H9 (cell line): ENCODE data around the gene NKIRAS2. TPM values are rescaled to one million over a fixed set of nuclear protein-coding genes. Genes with fewer than 3 reads are reported as not detected.

Source experiments
- DNase-seq: peaks from one replicate; pipeline ENCODE4 v3.0.0-alpha.2; 2017
- H2AFZ ChIP-seq: one replicate; pipeline ENCODE4 v1.6.1; 2013; ENCODE audit warnings: mild to moderate bottlenecking, low read length, control low read depth, moderate library complexity
- H2AK5ac ChIP-seq: 2 replicates; pipeline ENCODE4 v1.6.1; 2013; ENCODE audit warnings: low read length, control low read depth, mixed read lengths; ENCODE audit not compliant: insufficient read length
- H2BK120ac ChIP-seq: one replicate; pipeline ENCODE4 v1.6.1; 2013; ENCODE audit warnings: low read depth, mild to moderate bottlenecking, low read length, control low read depth, inconsistent platforms; ENCODE audit not compliant: poor library complexity, severe bottlenecking
- H2BK12ac ChIP-seq: 2 replicates; pipeline ENCODE4 v1.6.1; 2013; ENCODE audit warnings: low read length, control low read depth, mixed read lengths, low read depth; ENCODE audit not compliant: insufficient read length
- H2BK15ac ChIP-seq: 2 replicates; pipeline ENCODE4 v1.6.1; 2013; ENCODE audit warnings: low read depth, low read length, control low read depth
- H2BK20ac ChIP-seq: one replicate; pipeline ENCODE4 v1.6.1; 2013; ENCODE audit warnings: low read depth, mild to moderate bottlenecking, low read length, control low read depth, inconsistent platforms; ENCODE audit not compliant: poor library complexity, severe bottlenecking
- H2BK5ac ChIP-seq: 2 replicates; pipeline ENCODE4 v1.6.1; 2013; ENCODE audit warnings: low read length, control low read depth, mixed read lengths; ENCODE audit not compliant: insufficient read length
- H3K14ac ChIP-seq: 2 replicates; pipeline ENCODE4 v1.6.1; 2013; ENCODE audit warnings: low read length, control low read depth; ENCODE audit not compliant: insufficient read depth
- H3K18ac ChIP-seq: 2 replicates; pipeline ENCODE4 v1.6.1; 2013; ENCODE audit warnings: low read depth, mild to moderate bottlenecking, mixed read lengths, low read length, control low read depth; ENCODE audit not compliant: insufficient read length
- H3K23ac ChIP-seq: 2 replicates; pipeline ENCODE4 v1.6.1; 2013; ENCODE audit warnings: low read length, control low read depth, mixed read lengths, low read depth; ENCODE audit not compliant: insufficient read length
- H3K23me2 ChIP-seq: 2 replicates; pipeline ENCODE4 v1.6.1; 2013; ENCODE audit warnings: low read depth, mild to moderate bottlenecking, mixed read lengths, low read length, control low read depth; ENCODE audit not compliant: insufficient read length, poor library complexity, severe bottlenecking
- H3K27ac ChIP-seq: 2 replicates; pipeline ENCODE4 v1.5.1; 2013; ENCODE audit warnings: low read length, control low read depth, mixed read lengths, low read depth; ENCODE audit not compliant: insufficient read length
- H3K27me3 ChIP-seq: 2 replicates; pipeline ENCODE4 v1.6.1; 2013; ENCODE audit warnings: low read length, control low read depth, inconsistent platforms; ENCODE audit not compliant: insufficient read depth
- H3K4ac ChIP-seq: 2 replicates; pipeline ENCODE4 v1.6.1; 2013; ENCODE audit warnings: low read depth, mild to moderate bottlenecking, control low read depth, inconsistent platforms, low read length, moderate library complexity
- H3K4me1 ChIP-seq: 2 replicates; pipeline ENCODE4 v1.6.1; 2013; ENCODE audit warnings: low read length, control low read depth, inconsistent platforms; ENCODE audit not compliant: insufficient read depth
- H3K4me2 ChIP-seq: 2 replicates; pipeline ENCODE4 v1.6.1; 2013; ENCODE audit warnings: low read length, control low read depth, mixed read lengths; ENCODE audit not compliant: insufficient read length, insufficient read depth
- H3K56ac ChIP-seq: 2 replicates; pipeline ENCODE4 v1.6.1; 2013; ENCODE audit warnings: low read depth, mild to moderate bottlenecking, mixed read lengths, low read length, control low read depth; ENCODE audit not compliant: insufficient read length
- H3K79me1 ChIP-seq: 2 replicates; pipeline ENCODE4 v1.6.1; 2013; ENCODE audit warnings: low read depth, mild to moderate bottlenecking, moderate library complexity, low read length, control low read depth, inconsistent platforms; ENCODE audit not compliant: insufficient read depth, poor library complexity, severe bottlenecking
- H3K79me2 ChIP-seq: 2 replicates; pipeline ENCODE4 v1.6.1; 2013; ENCODE audit warnings: low read length, control low read depth, inconsistent platforms; ENCODE audit not compliant: insufficient read depth
- H3K9ac ChIP-seq: 2 replicates; pipeline ENCODE4 v1.6.1; 2013; ENCODE audit warnings: low read length, control low read depth, mixed read lengths; ENCODE audit not compliant: insufficient read length; ENCODE audit errors: extremely low read depth
- H3K9me3 ChIP-seq: one replicate; pipeline ENCODE4 v1.6.1; 2013; ENCODE audit warnings: low read depth, low read length, inconsistent platforms; ENCODE audit not compliant: control insufficient read depth
- H3T11ph ChIP-seq: one replicate; pipeline ENCODE4 v1.6.1; 2013; ENCODE audit warnings: mild to moderate bottlenecking, low read length, control low read depth, inconsistent platforms
- H4K20me1 ChIP-seq: one replicate; pipeline ENCODE4 v1.6.1; 2013; ENCODE audit not compliant: control insufficient read depth, insufficient read length, insufficient read depth
- H4K5ac ChIP-seq: 2 replicates; pipeline ENCODE4 v1.6.1; 2013; ENCODE audit warnings: low read depth, mild to moderate bottlenecking, mixed read lengths, low read length, control low read depth; ENCODE audit not compliant: insufficient read length
- H4K8ac ChIP-seq: replicated peaks from 2 replicates; pipeline ENCODE4 v1.6.1; 2013; ENCODE audit warnings: low read length, control low read depth, mixed read lengths, low read depth; ENCODE audit not compliant: insufficient read length
- H4K91ac ChIP-seq: 2 replicates; pipeline ENCODE4 v1.6.1; 2013; ENCODE audit warnings: low read depth, mild to moderate bottlenecking, moderate library complexity, mixed read lengths, low read length, control low read depth; ENCODE audit not compliant: insufficient read length
- H3K27ac Mint-ChIP-seq, 3 experiments: 2 replicates in 2 of 3; 3 replicates in 1 of 3; pipeline ENCODE4 v1.8.0; 2020 to 2021; ENCODE audit warnings: mixed read lengths in 3 of 3, mild to moderate bottlenecking in 1 of 3, moderate library complexity in 1 of 3
- H3K27me3 Mint-ChIP-seq: 2 replicates; pipeline ENCODE4 v1.8.0; 2021; ENCODE audit warnings: low read depth, mild to moderate bottlenecking, moderate library complexity, mixed read lengths
- H3K36me3 Mint-ChIP-seq, 3 experiments: 2 replicates in 2 of 3; 3 replicates in 1 of 3; pipeline ENCODE4 v1.8.0; 2020 to 2021; ENCODE audit warnings: low read depth in 3 of 3, mixed read lengths in 3 of 3; ENCODE audit not compliant: insufficient read depth in 1 of 3
- H3K4me1 Mint-ChIP-seq, 2 experiments: 2 replicates each; pipeline ENCODE4 v1.8.0; 2020; ENCODE audit warnings: mixed read lengths in 2 of 2
- H3K4me3 Mint-ChIP-seq, 2 experiments: 2 replicates in 1 of 2; 3 replicates in 1 of 2; pipeline ENCODE4 v1.8.0; 2020 to 2021; ENCODE audit warnings: mild to moderate bottlenecking in 2 of 2, mixed read lengths in 2 of 2, moderate library complexity in 1 of 2
- H3K9me3 Mint-ChIP-seq, 2 experiments: 2 replicates in 1 of 2; 3 replicates in 1 of 2; pipeline ENCODE4 v1.8.0; 2020; ENCODE audit warnings: mild to moderate bottlenecking in 2 of 2, mixed read lengths in 2 of 2, moderate library complexity in 1 of 2
- WGBS: extraction: QIAGEN DNeasy Blood & Tissue Kit; methylation state at CpG from one replicate; pipeline ENCODE4 v1.1.7; 2013; ENCODE audit warnings: missing lambda C conversion rate, low lambda C conversion rate, mixed read lengths; ENCODE audit not compliant: insufficient read length; ENCODE audit errors: extremely low coverage; 5-methylcytosine and 5-hydroxymethylcytosine counted together
- total RNA-seq: library from RNA; stranded (reverse); gene quantifications from 2 replicates; pipeline ENCODE4 v1.2.1, GENCODE V29; 2021
- TF ChIP-seq, protein P1 (sequence below): fragments of 200-600 bp; sonication (generic); conservative IDR thresholded peaks from 3 replicates; pipeline ENCODE4 v1.8.0; 2021; ENCODE audit warnings: antibody characterized with exemption, mild to moderate bottlenecking

NKIRAS2 gene
- total RNA-seq, 1 experiment from 2014 or later = 37.1 TPM

GRCh38 chr17:42055027-42055426 lies 35.1 kb downstream of the NKIRAS2 start:
- no peak overlapping the region for H3K23ac ChIP-seq
- no peaks in the 10 kb centered on the region for H3K27me3 ChIP-seq
- H3K9me3 ChIP-seq = no peaks in the 10 kb centered on the region
- H2BK20ac ChIP-seq = no peak overlapping the region
- H3K27ac ChIP-seq = no peak overlapping the region
- no peak overlapping the region for H3K9ac ChIP-seq
- TF ChIP-seq, protein P1, sequence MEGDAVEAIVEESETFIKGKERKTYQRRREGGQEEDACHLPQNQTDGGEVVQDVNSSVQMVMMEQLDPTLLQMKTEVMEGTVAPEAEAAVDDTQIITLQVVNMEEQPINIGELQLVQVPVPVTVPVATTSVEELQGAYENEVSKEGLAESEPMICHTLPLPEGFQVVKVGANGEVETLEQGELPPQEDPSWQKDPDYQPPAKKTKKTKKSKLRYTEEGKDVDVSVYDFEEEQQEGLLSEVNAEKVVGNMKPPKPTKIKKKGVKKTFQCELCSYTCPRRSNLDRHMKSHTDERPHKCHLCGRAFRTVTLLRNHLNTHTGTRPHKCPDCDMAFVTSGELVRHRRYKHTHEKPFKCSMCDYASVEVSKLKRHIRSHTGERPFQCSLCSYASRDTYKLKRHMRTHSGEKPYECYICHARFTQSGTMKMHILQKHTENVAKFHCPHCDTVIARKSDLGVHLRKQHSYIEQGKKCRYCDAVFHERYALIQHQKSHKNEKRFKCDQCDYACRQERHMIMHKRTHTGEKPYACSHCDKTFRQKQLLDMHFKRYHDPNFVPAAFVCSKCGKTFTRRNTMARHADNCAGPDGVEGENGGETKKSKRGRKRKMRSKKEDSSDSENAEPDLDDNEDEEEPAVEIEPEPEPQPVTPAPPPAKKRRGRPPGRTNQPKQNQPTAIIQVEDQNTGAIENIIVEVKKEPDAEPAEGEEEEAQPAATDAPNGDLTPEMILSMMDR = no peak
- no CpG with 5 or more reads among the region's 3 CpGs for WGBS
- H3T11ph ChIP-seq = no peak overlapping the region
- H2BK12ac ChIP-seq = no peak overlapping the region
- no peak overlapping the region for H4K5ac ChIP-seq
- H3K9me3 Mint-ChIP-seq = no peaks in the 10 kb centered on the region; a peak in 1 of 5 replicates
- H3K79me2 ChIP-seq = no peaks in the 10 kb centered on the region
- peaks cover 5% of the 10 kb centered on the region; the same call in 1 of the 2 replicates for H3K4me1 ChIP-seq
- H2AK5ac ChIP-seq = no peak overlapping the region
- no peak overlapping the region for H2AFZ ChIP-seq
- H2BK15ac ChIP-seq = no peak overlapping the region
- H4K91ac ChIP-seq = no peak overlapping the region
- H3K27me3 Mint-ChIP-seq = peaks cover 24% of the 10 kb centered on the region
- no peak overlapping the region for H3K4me2 ChIP-seq
- no peak overlapping the region for H2BK120ac ChIP-seq
- H3K36me3 Mint-ChIP-seq = no peaks in the 10 kb centered on the region; a peak in 1 of 7 replicates
- no peak overlapping the region for H2BK5ac ChIP-seq
- H3K27ac Mint-ChIP-seq = peak overlapping the region in 2 of 3 experiments; percentile 75 to 80; a peak in 5 of 7 replicates
- H3K4me3 Mint-ChIP-seq = peak overlapping the region in 1 of 2 experiments; percentile 51; a peak in 1 of 5 replicates
- no peak overlapping the region for H4K8ac ChIP-seq
- H3K14ac ChIP-seq = no peak overlapping the region; the same call in 1 of the 2 replicates
- no peaks in the 10 kb centered on the region for H4K20me1 ChIP-seq
- H3K79me1 ChIP-seq = no peaks in the 10 kb centered on the region
- no peak overlapping the region for H3K18ac ChIP-seq
- H3K56ac ChIP-seq = no peak overlapping the region
- H3K4me1 Mint-ChIP-seq = peaks cover 42 to 66% of the 10 kb centered on the region in 2 experiments
- no peak overlapping the region for H3K4ac ChIP-seq
- DNase-seq = peak; percentile 38
- peaks cover 6% of the 10 kb centered on the region for H3K23me2 ChIP-seq
